ENCODE data around the gene GPR15.

- TF ChIP-seq, protein P1, sequence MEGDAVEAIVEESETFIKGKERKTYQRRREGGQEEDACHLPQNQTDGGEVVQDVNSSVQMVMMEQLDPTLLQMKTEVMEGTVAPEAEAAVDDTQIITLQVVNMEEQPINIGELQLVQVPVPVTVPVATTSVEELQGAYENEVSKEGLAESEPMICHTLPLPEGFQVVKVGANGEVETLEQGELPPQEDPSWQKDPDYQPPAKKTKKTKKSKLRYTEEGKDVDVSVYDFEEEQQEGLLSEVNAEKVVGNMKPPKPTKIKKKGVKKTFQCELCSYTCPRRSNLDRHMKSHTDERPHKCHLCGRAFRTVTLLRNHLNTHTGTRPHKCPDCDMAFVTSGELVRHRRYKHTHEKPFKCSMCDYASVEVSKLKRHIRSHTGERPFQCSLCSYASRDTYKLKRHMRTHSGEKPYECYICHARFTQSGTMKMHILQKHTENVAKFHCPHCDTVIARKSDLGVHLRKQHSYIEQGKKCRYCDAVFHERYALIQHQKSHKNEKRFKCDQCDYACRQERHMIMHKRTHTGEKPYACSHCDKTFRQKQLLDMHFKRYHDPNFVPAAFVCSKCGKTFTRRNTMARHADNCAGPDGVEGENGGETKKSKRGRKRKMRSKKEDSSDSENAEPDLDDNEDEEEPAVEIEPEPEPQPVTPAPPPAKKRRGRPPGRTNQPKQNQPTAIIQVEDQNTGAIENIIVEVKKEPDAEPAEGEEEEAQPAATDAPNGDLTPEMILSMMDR (IDR thresholded peaks at IDR 0.05; ENCODE audit: low read depth, low read length): no peak
- no peak for TF ChIP-seq EZH2phosphoT487 (IDR thresholded peaks at IDR 0.05; ENCODE audit: low read depth)
Observed at GRCh38 chr3:98519351-98519750, 12.4 kb upstream of the GPR15 start.

Data from OCI-LY3 (cell line).